Cardiac septum (tissue), 1 donor: Measurements from ENCODE around the gene ZP3. TPM values are rescaled to one million over a fixed set of nuclear protein-coding genes. Genes with fewer than 3 reads are reported as not detected.
"Not testable (repeated sequence)": the region's sequence is repeated elsewhere in the genome, so short reads cannot be mapped to it uniquely, and the experiment has no call there.

Experiments
- DNase-seq: peaks from one replicate; pipeline ENCODE4 v3.0.0-alpha.2; 2020; ENCODE audit warnings: low spot score
- intact Hi-C: fragments of 100-400 bp; cut with DNase I; formaldehyde crosslinking; loops from one replicate; pipeline ENCODE4 v1.14.0; 2022
- total RNA-seq: library from RNA; stranded (reverse); fragmentation: NEBNext Ultra II Directional; extraction: Animal tissue kit (Norgen Biotek cat#: 25700); gene quantifications from one replicate; pipeline ENCODE4 v1.2.1, GENCODE V29; 2021
- donor health status: DM: no; HTN: no; CAD: no.

The ZP3 gene
- total RNA-seq, 1 donor from 2014 or later = not detected

- intact Hi-C loops, DNase-seq: not testable (repeated sequence)
Observed at GRCh38 chr7:76476742-76477474, 52.2 kb downstream of the ZP3 start.

DNA sequence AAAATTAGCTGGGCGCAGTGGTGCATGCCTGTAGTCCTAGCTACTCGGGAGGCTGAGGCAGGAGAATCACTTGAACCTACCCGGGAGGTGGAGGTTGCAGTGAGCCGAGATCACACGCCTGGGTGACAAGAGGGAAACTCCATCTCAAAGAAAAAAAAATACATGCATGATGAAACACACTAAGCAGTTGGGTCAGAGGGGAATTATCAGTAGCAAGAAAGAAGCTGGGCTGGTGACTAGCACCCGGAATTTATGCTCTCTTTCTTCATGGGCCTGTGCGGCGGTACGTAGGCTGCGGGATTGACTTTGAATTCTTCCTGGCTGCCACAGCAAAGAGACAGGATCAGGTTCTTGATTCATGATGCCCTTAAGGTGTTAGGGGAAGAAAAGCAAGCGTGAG lies 54.9 kb downstream of the ZP3 start:
- intact Hi-C loops, DNase-seq: not testable (repeated sequence)

- DNase-seq, intact Hi-C loops: not testable (repeated sequence)
Observed at GRCh38 chr7:76480403-76481253, 55.9 kb downstream of the ZP3 start.

GRCh38 chr7:76482660-76483059 lies 57.9 kb downstream of the ZP3 start:
- DNase-seq, intact Hi-C loops: not testable (repeated sequence)

DNA sequence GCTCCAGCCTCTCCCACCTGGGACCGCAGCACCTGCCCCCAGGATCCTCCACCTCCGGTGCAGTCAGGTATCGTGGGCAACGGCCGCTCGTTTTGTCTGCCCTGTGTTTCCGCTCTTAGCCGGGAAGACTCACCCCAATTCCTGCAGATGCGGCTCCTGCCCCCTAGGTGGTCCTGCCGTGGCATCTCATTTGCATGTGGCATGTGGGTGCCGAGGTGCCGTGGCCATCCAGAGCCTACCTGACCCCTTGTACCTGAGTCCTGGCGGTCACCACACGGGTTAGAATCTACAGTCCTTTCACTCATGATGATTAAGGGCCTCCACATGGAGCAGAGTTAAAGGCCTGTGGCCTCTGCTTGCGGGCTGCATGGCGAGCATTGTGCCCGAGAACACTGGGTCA lies 58.3 kb downstream of the ZP3 start:
- not testable (repeated sequence) for DNase-seq

GRCh38 chr7:76484456-76484855 lies 59.7 kb downstream of the ZP3 start:
- DNase-seq = not testable (repeated sequence)

More for the DNA sequence above, 58.3 kb downstream of the ZP3 start:
- intact Hi-C loops = not testable (repeated sequence)

DNA sequence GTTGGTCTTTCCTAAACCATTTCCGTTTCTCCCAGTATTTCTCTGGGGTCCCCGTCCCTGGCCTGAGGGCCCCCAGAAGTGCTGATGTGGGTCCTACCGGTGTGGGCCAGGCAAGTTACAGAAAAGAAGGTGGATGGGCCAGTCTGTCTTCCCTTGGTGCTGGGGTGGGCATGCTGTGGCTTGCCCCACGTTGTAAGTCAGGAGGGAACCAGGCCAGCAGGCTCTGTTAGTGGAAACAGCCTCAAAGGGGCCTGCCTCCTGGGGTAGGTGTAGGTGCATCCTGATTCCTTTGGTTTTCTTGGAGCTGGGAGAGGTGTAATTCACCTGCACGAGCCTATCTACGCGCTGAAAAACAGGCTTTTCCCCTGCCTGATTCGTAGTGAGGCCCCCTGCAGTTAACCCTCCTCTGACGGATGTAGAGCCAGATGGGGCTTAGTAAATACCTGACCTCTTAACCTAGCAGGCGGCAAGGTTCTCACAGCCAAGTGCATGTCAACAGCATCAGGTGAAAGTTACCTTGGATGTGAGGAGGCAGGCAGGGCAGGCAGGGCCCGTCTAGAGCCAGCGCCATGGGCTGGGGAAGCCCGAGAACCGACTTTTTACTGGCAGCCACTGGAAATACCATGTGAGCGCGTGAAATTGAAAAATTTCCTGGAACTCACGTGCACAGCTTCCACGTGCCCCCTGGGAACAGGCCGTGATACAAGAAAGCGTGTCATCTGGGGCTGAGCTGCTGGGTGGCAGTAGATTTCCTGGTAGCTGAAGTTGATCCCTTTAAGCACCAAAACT lies 61.3 kb downstream of the ZP3 start:
- DNase-seq, intact Hi-C loops: not testable (repeated sequence)

More at GRCh38 chr7:76484456-76484855, 59.7 kb downstream of the ZP3 start:
- intact Hi-C loops = not testable (repeated sequence)

GRCh38 chr7:76486618-76487017 lies 61.9 kb downstream of the ZP3 start:
- not testable (repeated sequence) for DNase-seq

DNA sequence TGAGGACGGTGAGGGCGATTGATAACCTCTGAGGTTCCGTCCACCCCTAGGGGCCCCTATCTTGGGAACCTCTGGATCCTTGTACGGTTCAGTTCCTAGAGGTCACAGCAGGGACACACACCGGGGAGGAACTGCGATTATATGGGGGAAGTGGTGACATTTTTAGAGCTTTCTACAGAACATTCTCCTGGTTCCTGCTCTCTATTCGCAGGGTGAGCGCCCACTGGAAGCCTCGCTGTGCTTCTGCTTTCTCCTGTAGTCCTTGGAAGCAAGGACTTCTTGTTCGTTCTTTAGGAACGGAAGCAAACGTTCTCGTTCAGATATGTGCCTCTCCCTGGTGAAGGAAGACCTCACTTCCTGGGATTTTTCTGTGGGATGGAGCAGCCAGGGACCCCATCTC lies 63.2 kb downstream of the ZP3 start:
- DNase-seq, intact Hi-C loops: not testable (repeated sequence)

More at GRCh38 chr7:76486618-76487017, 61.9 kb downstream of the ZP3 start:
- intact Hi-C loops = not testable (repeated sequence)

Other genes with a start within 250 kb of the ZP3 start
- 7.6 TPM for gene SRRM3, start 223.1 kb upstream of the ZP3 start, total RNA-seq
- gene HSPB1, start 122.3 kb upstream of the ZP3 start, total RNA-seq = 2,571 TPM
- gene YWHAG, start 66.0 kb upstream of the ZP3 start, total RNA-seq = 183 TPM
- 0.51 TPM for gene SSC4D, start 15.3 kb upstream of the ZP3 start, total RNA-seq
- gene DTX2, start 36.8 kb downstream of the ZP3 start, total RNA-seq = 11.5 TPM
- gene UPK3B, start 85.6 kb downstream of the ZP3 start, total RNA-seq = 0.38 TPM
- gene SPDYE16, start 118.3 kb downstream of the ZP3 start, total RNA-seq = not detected
- 10.6 TPM for gene POMZP3, start 202.3 kb downstream of the ZP3 start, total RNA-seq